ENCODE data around the gene TMEM81. TPM values are rescaled to one million over a fixed set of nuclear protein-coding genes. Genes with fewer than 3 reads are reported as not detected.

The TMEM81 gene
- polyA plus RNA-seq (ENCODE audit: insufficient read length in 3 of 3), result 1 to 10 TPM; 3.7 to 4.7 (median 3.8) TPM
- long read RNA-seq, donor 1, partial matches to known transcripts, result 0 of 2 reads
- long read RNA-seq, donor 1, other reads (novel, unspliced or antisense), result 0 of 2 reads
- long read RNA-seq, donor 2, result 0 reads
- long read RNA-seq, donor 3, result 0 reads
- long read RNA-seq, donor 4, partial matches to known transcripts, result 0 of 2 reads
- long read RNA-seq, donor 4, other reads (novel, unspliced or antisense), result 0 of 2 reads
- long read RNA-seq, donor 5, result 0 reads
- long read RNA-seq, donor 6, partial matches to known transcripts, result 0 of 1 reads
- long read RNA-seq, donor 6, other reads (novel, unspliced or antisense), result 0 of 1 reads
- long read RNA-seq, donor 7, partial matches to known transcripts, result 0 of 3 reads
- long read RNA-seq, donor 7, other reads (novel, unspliced or antisense), result 0 of 3 reads
- long read RNA-seq, donor 8, partial matches to known transcripts, result 0 of 2 reads
- long read RNA-seq, donor 8, other reads (novel, unspliced or antisense), result 0 of 2 reads
- long read RNA-seq, donor 9, partial matches to known transcripts, result 0 of 4 reads
- long read RNA-seq, donor 9, other reads (novel, unspliced or antisense), result 0 of 4 reads
- long read RNA-seq, donor 10, partial matches to known transcripts, result 0 of 2 reads
- long read RNA-seq, donor 10, other reads (novel, unspliced or antisense), result 0 of 2 reads
- long read RNA-seq, donor 11, partial matches to known transcripts, result 0 of 1 reads
- long read RNA-seq, donor 11, other reads (novel, unspliced or antisense), result 0 of 1 reads
- long read RNA-seq, donor 12, partial matches to known transcripts, result 0 of 1 reads
- long read RNA-seq, donor 12, other reads (novel, unspliced or antisense), result 0 of 1 reads
- long read RNA-seq, donor 13, partial matches to known transcripts, result 0 of 3 reads
- long read RNA-seq, donor 13, other reads (novel, unspliced or antisense), result 0 of 3 reads
- long read RNA-seq, donor 14, result 0 reads
- long read RNA-seq, donor 15, transcript TMEM81-201 (1 exons, 1,332 nt), result major isoform, 5 of 5 reads
- long read RNA-seq, donor 15, partial matches to known transcripts, result 0 of 5 reads
- long read RNA-seq, donor 15, other reads (novel, unspliced or antisense), result 0 of 5 reads
- long read RNA-seq, donor 16, partial matches to known transcripts, result 0 of 2 reads
- long read RNA-seq, donor 16, other reads (novel, unspliced or antisense), result 0 of 2 reads

- no peak for DNase-seq
These were observed at the start of gene TMEM81 for GRCh38 chr1:205084360-205084759. Gene TMEM81 (minus strand): TSS chr1:205084460. CDS start chr1:205084320, 140 bp downstream.

GRCh38 chr1:205133287-205133686, 49.0 kb upstream of the TMEM81 start:
- DNase-seq, result no peak

- no peak for DNase-seq
These were observed 45.3 kb upstream of the TMEM81 start for GRCh38 chr1:205129447-205130029.

- DNase-seq, result no peak
These were observed 43.8 kb upstream of the TMEM81 start for GRCh38 chr1:205128050-205128449.

GRCh38 chr1:205127646-205128045, 43.4 kb upstream of the TMEM81 start:
- DNase-seq, result no peak

GRCh38 chr1:205124726-205125125, 40.5 kb upstream of the TMEM81 start:
- DNase-seq, result no peak

- DNase-seq, result no peak
These were observed 38.2 kb upstream of the TMEM81 start for GRCh38 chr1:205122489-205122882.

- peak; percentile 96 for DNase-seq
These were observed 37.6 kb upstream of the TMEM81 start, which contains the start of gene RBBP5 for GRCh38 chr1:205121660-205122488. Gene RBBP5 (minus strand): TSS chr1:205121978. CDS start chr1:205121873, 105 bp downstream.

- no peak for DNase-seq
These were observed 34.5 kb upstream of the TMEM81 start for GRCh38 chr1:205118752-205119151.

GRCh38 chr1:205111354-205111753, 27.1 kb upstream of the TMEM81 start:
- no peak for DNase-seq

- DNase-seq, result no peak
These were observed 25.5 kb upstream of the TMEM81 start for GRCh38 chr1:205109711-205110110.

GRCh38 chr1:205109269-205109668, 25.0 kb upstream of the TMEM81 start:
- no peak for DNase-seq

GRCh38 chr1:205108464-205108863, 24.2 kb upstream of the TMEM81 start:
- DNase-seq, result no peak

GRCh38 chr1:205107327-205107726, 23.1 kb upstream of the TMEM81 start:
- no peak for DNase-seq

- no peak for DNase-seq
These were observed 18.1 kb upstream of the TMEM81 start for GRCh38 chr1:205102404-205102803.

GRCh38 chr1:205098242-205098641, 14.0 kb upstream of the TMEM81 start:
- DNase-seq, result no peak

- DNase-seq, result no peak
These were observed 11.2 kb upstream of the TMEM81 start for GRCh38 chr1:205095422-205095821.

- no peak for DNase-seq
These were observed 6.9 kb upstream of the TMEM81 start for GRCh38 chr1:205091043-205091740.

GRCh38 chr1:205088341-205088740, 4.1 kb upstream of the TMEM81 start:
- DNase-seq, result no peak

- no peak for DNase-seq
These were observed 1.8 kb downstream of the TMEM81 start for GRCh38 chr1:205082431-205082830.
